Left forelimb (tissue), 1 donor: ENCODE results near the gene PTGR3.
"Not testable (repeated sequence)": the region's sequence is repeated elsewhere in the genome, so short reads cannot be mapped to it uniquely, and the experiment has no call there.

Experiments used
- DNase-seq: peaks from one replicate; pipeline ENCODE4 v3.0.0-alpha.2; 2018; ENCODE audit warnings: low spot score

The PTGR3 gene

GRCh38 chr18:75202696-75203365 is 6.1 kb downstream of the PTGR3 start:
- no peak for DNase-seq

- no peak for DNase-seq
Measured at GRCh38 chr18:75201282-75202270, 7.4 kb downstream of the PTGR3 start.

- DNase-seq = no peak
Measured at GRCh38 chr18:75200605-75201280, 8.2 kb downstream of the PTGR3 start.

- DNase-seq = no peak
Measured at GRCh38 chr18:75200071-75200470, 8.9 kb downstream of the PTGR3 start.

GRCh38 chr18:75199327-75199726 is 9.6 kb downstream of the PTGR3 start:
- DNase-seq = no peak

GRCh38 chr18:75198036-75198435 is 10.9 kb downstream of the PTGR3 start:
- DNase-seq = no peak

- DNase-seq = no peak
Measured at GRCh38 chr18:75192899-75193298, 16.0 kb downstream of the PTGR3 start.

GRCh38 chr18:75189696-75190095 is 19.2 kb downstream of the PTGR3 start:
- DNase-seq = no peak

GRCh38 chr18:75187702-75188101 is 21.2 kb downstream of the PTGR3 start:
- not testable (repeated sequence) for DNase-seq

- DNase-seq = no peak
Measured at GRCh38 chr18:75185460-75185859, 23.5 kb downstream of the PTGR3 start.

- no peak for DNase-seq
Measured at GRCh38 chr18:75183973-75184493, 24.9 kb downstream of the PTGR3 start.

- DNase-seq = no peak
Measured at GRCh38 chr18:75183524-75183923, 25.4 kb downstream of the PTGR3 start.

GRCh38 chr18:75179819-75180600 is 28.9 kb downstream of the PTGR3 start:
- DNase-seq = no peak

GRCh38 chr18:75178376-75178775 is 30.6 kb downstream of the PTGR3 start:
- no peak for DNase-seq

GRCh38 chr18:75176849-75177248 is 32.1 kb downstream of the PTGR3 start:
- no peak for DNase-seq

- no peak for DNase-seq
Measured at GRCh38 chr18:75173738-75174137, 35.2 kb downstream of the PTGR3 start.

GRCh38 chr18:75173125-75173432 is 35.9 kb downstream of the PTGR3 start:
- no peak for DNase-seq

GRCh38 chr18:75172299-75173124 is 36.4 kb downstream of the PTGR3 start:
- no peak for DNase-seq

GRCh38 chr18:75170916-75171315 is 38.0 kb downstream of the PTGR3 start:
- no peak for DNase-seq

GRCh38 chr18:75170022-75170789 is 38.7 kb downstream of the PTGR3 start:
- no peak for DNase-seq
